Suppressor macrophage (primary cell): Measurements from ENCODE around the gene POU2F2.
A peak's percentile ranks its signal among the peaks of the same experiment; 100 is the strongest.

Source experiments
- DNase-seq, 4 experiments: peaks; one replicate each; pipeline ENCODE4 v3.0.0-alpha.2; 2020 to 2022

Gene POU2F2

GRCh38 chr19:42154471-42155323, 22.5 kb upstream of the POU2F2 start:
- peak in 3 of 4 experiments; percentile 15 to 24 (median 17) for DNase-seq

GRCh38 chr19:42153672-42154433, 21.6 kb upstream of the POU2F2 start:
- DNase-seq = no peak

GRCh38 chr19:42152910-42153671, 20.8 kb upstream of the POU2F2 start:
- no peak for DNase-seq

GRCh38 chr19:42151782-42152684, 19.8 kb upstream of the POU2F2 start:
- DNase-seq = no peak

DNA sequence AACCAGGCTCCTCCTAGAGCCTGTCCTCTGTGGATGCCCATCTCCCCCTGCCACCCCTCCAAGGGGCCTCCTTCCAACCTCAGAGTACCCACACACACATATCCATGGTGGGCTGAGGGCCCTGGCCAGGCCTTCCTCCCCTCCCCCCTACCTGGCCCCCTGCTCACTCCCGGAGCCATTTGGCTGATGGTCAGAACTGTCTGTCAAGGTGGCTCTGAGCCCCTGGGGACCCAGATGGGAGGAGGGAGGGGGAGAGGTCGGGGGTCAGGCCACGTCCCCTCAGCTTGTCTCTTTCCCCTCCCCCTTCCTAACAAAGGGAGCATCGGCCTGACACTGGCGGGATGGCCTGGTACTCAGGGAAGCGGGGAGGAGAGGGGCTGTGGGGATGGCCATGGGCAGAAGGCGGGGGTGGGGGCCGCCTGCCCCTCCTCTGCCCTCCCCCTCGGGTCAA, 18.7 kb upstream of the POU2F2 start:
- no peak for DNase-seq

GRCh38 chr19:42150364-42150763, 18.1 kb upstream of the POU2F2 start:
- DNase-seq = no peak

DNA sequence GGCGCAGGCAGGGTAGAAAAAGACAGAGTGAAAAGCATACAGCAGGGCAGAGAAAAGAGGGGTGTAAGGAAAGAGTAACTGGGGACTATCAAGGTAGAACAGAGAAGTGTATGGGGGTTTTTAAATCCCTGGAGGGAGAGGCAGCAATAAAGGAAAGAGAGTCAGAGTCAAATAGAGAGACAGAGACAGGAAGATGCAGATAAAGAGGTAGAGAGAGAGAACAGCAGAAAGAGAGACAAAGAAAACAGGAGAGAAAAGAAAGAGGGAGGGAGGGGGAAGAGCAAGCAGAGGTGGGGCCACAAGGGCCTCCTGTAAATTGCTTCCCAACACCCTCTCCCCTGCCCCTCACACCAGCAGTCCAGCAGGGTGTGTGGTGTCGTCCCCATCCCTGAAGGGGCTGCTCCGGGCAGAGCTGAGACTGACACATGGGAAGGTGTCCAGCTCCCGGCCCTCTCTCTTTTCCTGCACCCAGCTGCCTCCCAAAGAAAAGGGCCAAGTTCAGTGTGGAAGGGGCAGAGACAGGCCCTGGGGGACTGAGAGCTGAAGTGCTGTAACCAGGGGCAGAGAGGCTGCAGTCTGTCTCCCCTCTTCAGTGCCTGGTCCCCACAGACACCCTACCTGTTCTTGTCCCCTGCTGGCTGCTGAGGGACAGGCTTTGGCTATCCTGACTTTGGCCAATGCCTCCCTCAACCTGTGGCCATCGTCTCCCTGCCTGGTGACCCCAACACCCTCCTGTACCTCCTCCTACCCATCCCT, 17.4 kb upstream of the POU2F2 start:
- no peak for DNase-seq

DNA sequence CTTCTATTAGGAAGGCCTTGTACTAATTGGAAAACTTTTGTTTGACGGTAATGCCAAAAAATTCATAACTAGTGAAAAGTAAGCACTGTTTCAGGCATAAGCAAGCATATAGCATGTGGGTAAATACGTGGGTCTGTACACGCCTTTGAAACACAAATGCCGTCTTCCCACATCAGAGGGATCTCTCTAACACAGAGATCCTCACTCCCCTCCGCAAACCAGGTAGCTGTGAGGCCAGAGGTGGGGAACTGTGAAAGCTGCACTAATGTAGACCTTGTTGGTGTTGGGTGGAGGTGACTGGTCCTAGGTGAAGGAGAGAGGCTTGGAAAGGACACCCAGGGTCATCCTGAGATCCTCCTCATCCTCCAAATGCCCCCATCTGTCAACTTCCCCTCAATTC, 16.0 kb upstream of the POU2F2 start:
- no peak for DNase-seq

DNA sequence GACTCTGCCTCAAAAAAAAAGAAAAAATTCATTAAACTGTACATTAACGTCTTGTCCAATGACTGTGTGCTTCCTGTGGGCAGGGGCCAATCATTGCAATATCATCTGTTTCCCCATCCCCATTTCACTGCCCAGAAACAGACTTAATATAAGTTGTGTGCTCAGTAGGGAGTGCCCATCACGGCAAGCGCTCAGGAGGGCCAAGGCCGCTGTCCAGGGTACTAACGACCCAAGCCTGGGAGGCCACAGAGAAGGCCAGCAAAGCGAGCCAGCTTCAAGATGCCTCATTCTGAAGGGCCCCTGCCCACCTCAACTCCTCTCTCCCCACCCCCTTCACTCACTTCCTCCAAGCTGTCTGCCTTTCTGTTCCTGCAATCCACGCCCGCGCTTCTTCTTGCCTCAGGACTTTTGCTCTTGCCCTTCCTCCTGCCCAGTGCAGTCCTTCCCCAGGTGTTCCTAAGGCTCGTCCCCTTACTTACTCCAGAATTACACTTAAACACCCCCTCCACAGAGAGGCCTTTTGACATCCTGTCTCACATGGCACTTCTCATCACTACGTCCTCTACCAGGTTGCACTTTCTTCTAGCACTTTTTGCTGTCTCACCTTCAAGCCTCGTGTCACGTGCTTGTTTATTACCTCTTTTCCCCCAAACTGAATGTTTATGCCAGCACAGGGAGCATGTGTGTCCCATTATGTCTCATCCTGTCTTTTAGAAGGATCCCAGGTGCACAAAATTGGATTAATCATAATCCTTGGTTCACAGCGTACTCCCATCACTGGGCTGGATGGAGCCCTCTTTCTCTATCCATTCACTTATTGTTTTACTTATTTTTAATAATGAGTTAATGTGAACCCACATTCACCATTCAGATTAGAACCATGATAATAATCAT, 11.3 kb upstream of the POU2F2 start:
- peak in 2 of 4 experiments; percentile 30 to 50 for DNase-seq

DNA sequence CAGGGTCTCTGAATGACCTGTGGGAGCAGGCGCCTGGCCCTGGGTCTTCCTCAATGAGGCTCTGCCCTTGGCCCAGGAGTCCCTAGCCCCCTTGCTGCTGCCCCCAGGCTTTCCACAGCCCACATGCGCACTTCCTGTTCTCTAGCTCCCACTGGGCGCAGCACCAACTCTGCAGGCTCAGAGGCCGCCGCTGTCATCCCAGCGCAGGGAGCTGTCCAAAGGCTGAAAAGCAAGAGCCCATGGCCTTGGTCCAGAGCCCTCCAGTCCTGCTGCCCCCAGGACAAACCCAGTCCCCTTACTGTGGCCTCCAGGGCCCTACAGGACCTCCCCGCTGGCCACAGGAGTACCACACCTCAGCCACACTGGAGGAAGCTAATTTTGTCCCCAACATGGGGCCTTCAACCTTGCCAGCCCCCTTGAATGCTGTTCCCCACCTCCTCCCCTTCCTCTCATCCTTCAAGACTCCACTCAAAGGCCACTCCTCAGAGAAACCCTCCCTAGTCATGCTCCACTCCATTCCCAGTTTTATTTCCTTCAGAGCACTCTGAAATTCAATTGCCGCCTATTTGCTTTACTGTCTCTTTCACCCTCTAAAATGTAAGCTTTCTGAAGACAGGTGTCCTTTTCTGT, 8.0 kb upstream of the POU2F2 start:
- peak; percentile 84 to 91 (median 88) for DNase-seq

- no peak for DNase-seq
Measured at GRCh38 chr19:42134535-42135070, 2.4 kb upstream of the POU2F2 start.

DNA sequence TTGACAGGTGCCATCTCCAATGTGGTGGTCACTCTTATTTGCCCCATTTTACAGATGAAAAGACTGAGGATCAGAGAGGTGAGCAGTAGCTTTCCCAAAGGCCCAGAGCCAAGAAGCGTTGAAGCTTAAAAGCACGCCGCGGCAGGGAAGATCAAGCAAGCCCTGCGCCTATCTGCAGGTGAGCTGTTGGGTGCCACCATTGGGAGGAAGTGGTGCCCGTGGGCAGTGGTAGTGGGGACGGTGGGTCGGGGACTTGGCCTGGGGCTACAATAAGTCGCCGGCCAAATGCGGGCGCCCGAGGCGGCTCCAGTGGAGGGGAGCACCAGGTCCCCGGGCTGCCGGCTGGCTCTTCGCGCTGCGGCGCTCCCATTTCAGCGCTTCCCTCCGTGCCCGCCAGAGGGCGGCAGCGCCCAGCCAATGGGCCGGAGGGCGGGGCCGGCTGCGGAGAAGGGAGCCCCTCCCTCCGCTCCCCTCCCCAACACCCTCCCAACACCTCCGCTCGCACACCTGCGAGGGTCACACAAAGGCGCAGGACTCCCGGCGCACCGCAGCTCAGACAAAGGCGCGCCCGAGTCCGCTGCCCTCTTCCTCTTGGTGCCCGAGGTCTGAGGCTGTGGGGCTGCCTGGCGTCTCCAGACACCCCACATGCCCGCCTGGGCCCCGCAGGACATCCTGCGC, 744 bp upstream of the POU2F2 start:
- DNase-seq = peak; percentile 63 to 87 (median 81)

- DNase-seq = peak in 1 of 4 experiments; percentile 8
Measured at GRCh38 chr19:42131149-42132029, 857 bp downstream of the POU2F2 start.

DNA sequence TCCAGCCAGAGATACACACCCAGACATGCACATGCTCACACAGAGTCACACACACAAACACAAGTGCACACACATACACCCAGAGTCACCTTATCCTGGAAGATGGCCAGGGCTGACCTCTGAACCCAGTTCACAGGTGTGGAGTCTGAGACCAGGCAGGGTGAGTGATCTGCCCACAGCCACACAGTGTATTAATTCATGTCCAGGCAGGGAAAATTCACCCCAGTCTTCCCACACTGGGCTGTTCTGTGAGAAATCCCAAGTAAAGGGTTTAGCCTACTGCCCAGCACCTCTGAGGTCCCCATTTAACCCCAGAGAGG, 2.0 kb downstream of the POU2F2 start:
- DNase-seq = peak in 3 of 4 experiments; percentile 16 to 28 (median 25)

- DNase-seq = peak; percentile 71 to 86 (median 81)
Measured at GRCh38 chr19:42129399-42130253, 2.6 kb downstream of the POU2F2 start.

- DNase-seq = peak in 3 of 4 experiments; percentile 38 to 48 (median 47)
Measured at GRCh38 chr19:42126574-42126973, 5.7 kb downstream of the POU2F2 start.

DNA sequence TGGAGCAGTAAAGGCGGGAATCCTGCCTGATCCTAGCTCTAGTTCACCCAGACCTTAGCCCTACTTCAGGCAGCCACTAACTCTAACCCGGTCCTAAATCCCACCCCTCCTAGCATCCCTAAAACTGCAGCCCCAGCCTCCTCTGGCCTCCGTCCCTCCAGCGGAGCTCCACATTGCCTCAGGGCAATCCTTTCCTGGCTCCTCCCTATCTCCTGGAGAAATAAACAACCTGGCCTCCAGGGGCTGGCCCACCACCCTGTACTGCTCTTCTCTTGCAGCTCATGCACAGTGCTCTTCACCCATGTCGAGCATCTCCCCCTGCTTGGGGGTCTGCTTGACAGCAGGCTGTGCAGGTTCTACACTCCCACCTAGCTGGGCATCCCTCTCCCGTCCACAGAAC, 6.7 kb downstream of the POU2F2 start:
- no peak for DNase-seq
